GM12878 (cell line): ENCODE data around the gene PLCB4.

Source experiments
- CTCF ChIP-seq, 3 experiments: IDR thresholded peaks in 2 of 3; conservative IDR thresholded peaks in 1 of 3; 2 replicates each; pipeline ENCODE4 v1.5.1; 2011; ENCODE audit warnings: low read depth in 3 of 3, low read length in 3 of 3, mild to moderate bottlenecking in 3 of 3, control low read depth in 2 of 3, moderate library complexity in 2 of 3, inconsistent platforms in 1 of 3, mixed read lengths in 1 of 3; ENCODE audit not compliant: control insufficient read depth in 2 of 3, insufficient read depth in 1 of 3; ENCODE audit errors: extremely low read depth in 1 of 3
- PKNOX1 ChIP-seq: fragments of 450-650 bp; IDR thresholded peaks from 2 replicates; pipeline ENCODE4 v1.6.1; 2016; ENCODE audit warnings: mild to moderate bottlenecking

GRCh38 chr20:9493803-9494202 lies 424.9 kb downstream of the PLCB4 start:
- TF ChIP-seq PKNOX1 (no peak), CTCF (IDR thresholded peaks at IDR 0.05 in 2 of 3, conservative IDR thresholded peaks at IDR 0.05 in 1 of 3; ENCODE audit: control insufficient read depth in 2 of 3, extremely low read depth in 1 of 3, insufficient read depth in 1 of 3, low read depth in 3 of 3, low read length in 3 of 3) (no peak)
